IPS-18a (cell line): ENCODE results near the gene SERPINA10.
"Not testable (repeated sequence)": the region's sequence is repeated elsewhere in the genome, so short reads cannot be mapped to it uniquely, and the experiment has no call there.

Experiments used
- H3K27ac ChIP-seq: one replicate; pipeline ENCODE4 v1.5.1; 2013; ENCODE audit warnings: low read length
- H3K27me3 ChIP-seq: one replicate; pipeline ENCODE4 v1.6.1; 2013; ENCODE audit warnings: mild to moderate bottlenecking, low read length; ENCODE audit not compliant: control insufficient read depth, insufficient read depth
- H3K36me3 ChIP-seq: one replicate; pipeline ENCODE4 v1.6.1; 2013; ENCODE audit warnings: low read depth, low read length; ENCODE audit not compliant: control insufficient read depth
- H3K4me1 ChIP-seq: one replicate; pipeline ENCODE4 v1.6.1; 2013; ENCODE audit warnings: low read depth, low read length; ENCODE audit not compliant: control insufficient read depth
- H3K4me3 ChIP-seq: one replicate; pipeline ENCODE4 v1.5.1; 2013; ENCODE audit warnings: low read length
- H3K9ac ChIP-seq: one replicate; pipeline ENCODE4 v1.6.1; 2013; ENCODE audit warnings: mild to moderate bottlenecking, low read length, moderate library complexity
- H3K9me3 ChIP-seq: one replicate; pipeline ENCODE4 v1.6.1; 2013; ENCODE audit warnings: low read depth, low read length; ENCODE audit not compliant: control insufficient read depth

The SERPINA10 gene

GRCh38 chr14:94310248-94310647 is 17.2 kb upstream of the SERPINA10 start:
- Histone ChIP-seq H3K4me1 (no peaks in the 10 kb centered on the region), H3K36me3 (no peaks in the 10 kb centered on the region), H3K9ac (no peak overlapping the region), H3K4me3 (no peak overlapping the region), H3K27me3 (no peaks in the 10 kb centered on the region), H3K9me3 (no peaks in the 10 kb centered on the region), H3K27ac (no peak overlapping the region)

- H3K4me1 ChIP-seq = no peaks in the 10 kb centered on the region
- no peaks in the 10 kb centered on the region for H3K36me3 ChIP-seq
- H3K4me3 ChIP-seq = no peak overlapping the region
- H3K9ac ChIP-seq = no peak overlapping the region
- H3K9me3 ChIP-seq = no peaks in the 10 kb centered on the region
- no peak overlapping the region for H3K27ac ChIP-seq
- H3K27me3 ChIP-seq = no peaks in the 10 kb centered on the region
Observed at GRCh38 chr14:94309721-94310120, 16.7 kb upstream of the SERPINA10 start.

GRCh38 chr14:94307410-94307992 is 14.4 kb upstream of the SERPINA10 start:
- no peaks in the 10 kb centered on the region for H3K27me3 ChIP-seq
- no peaks in the 10 kb centered on the region for H3K36me3 ChIP-seq
- no peaks in the 10 kb centered on the region for H3K4me1 ChIP-seq
- H3K9me3 ChIP-seq = no peaks in the 10 kb centered on the region
- H3K9ac ChIP-seq = no peak overlapping the region
- no peak overlapping the region for H3K27ac ChIP-seq
- H3K4me3 ChIP-seq = no peak overlapping the region

- Histone ChIP-seq H3K27ac (no peak overlapping the region), H3K4me1 (no peaks in the 10 kb centered on the region), H3K27me3 (no peaks in the 10 kb centered on the region), H3K4me3 (no peak overlapping the region), H3K36me3 (no peaks in the 10 kb centered on the region), H3K9ac (no peak overlapping the region), H3K9me3 (no peaks in the 10 kb centered on the region)
Observed at GRCh38 chr14:94306047-94306978, 13.2 kb upstream of the SERPINA10 start.

- Histone ChIP-seq H3K36me3 (no peaks in the 10 kb centered on the region), H3K4me3 (no peak overlapping the region), H3K27me3 (no peaks in the 10 kb centered on the region), H3K4me1 (no peaks in the 10 kb centered on the region), H3K27ac (no peak overlapping the region), H3K9ac (no peak overlapping the region), H3K9me3 (no peaks in the 10 kb centered on the region)
Observed at GRCh38 chr14:94305620-94306019, 12.6 kb upstream of the SERPINA10 start.

GRCh38 chr14:94304243-94304642 is 11.2 kb upstream of the SERPINA10 start:
- Histone ChIP-seq H3K27ac (no peak overlapping the region), H3K36me3 (no peaks in the 10 kb centered on the region), H3K4me3 (no peak overlapping the region), H3K9me3 (no peaks in the 10 kb centered on the region), H3K27me3 (no peaks in the 10 kb centered on the region), H3K9ac (no peak overlapping the region), H3K4me1 (no peaks in the 10 kb centered on the region)

GRCh38 chr14:94303111-94303510 is 10.0 kb upstream of the SERPINA10 start:
- H3K27me3 ChIP-seq = no peaks in the 10 kb centered on the region
- no peaks in the 10 kb centered on the region for H3K4me1 ChIP-seq
- H3K4me3 ChIP-seq = no peak overlapping the region
- no peak overlapping the region for H3K27ac ChIP-seq
- no peak overlapping the region for H3K9ac ChIP-seq
- H3K36me3 ChIP-seq = no peaks in the 10 kb centered on the region
- no peaks in the 10 kb centered on the region for H3K9me3 ChIP-seq

- Histone ChIP-seq H3K36me3 (no peaks in the 10 kb centered on the region), H3K27ac (no peak overlapping the region), H3K9ac (no peak overlapping the region), H3K4me3 (no peak overlapping the region), H3K27me3 (no peaks in the 10 kb centered on the region), H3K9me3 (no peaks in the 10 kb centered on the region), H3K4me1 (no peaks in the 10 kb centered on the region)
Observed at GRCh38 chr14:94298130-94298529, 5.1 kb upstream of the SERPINA10 start.

- H3K4me3 ChIP-seq, H3K27ac ChIP-seq, H3K9me3 ChIP-seq, H3K4me1 ChIP-seq, H3K27me3 ChIP-seq, H3K36me3 ChIP-seq, H3K9ac ChIP-seq: not testable (repeated sequence)
Observed at GRCh38 chr14:94296181-94296545, 3.1 kb upstream of the SERPINA10 start.

- Histone ChIP-seq H3K9me3 (no peaks in the 10 kb centered on the region), H3K27ac (no peak overlapping the region), H3K9ac (no peak overlapping the region), H3K4me3 (no peak overlapping the region), H3K36me3 (no peaks in the 10 kb centered on the region), H3K4me1 (no peaks in the 10 kb centered on the region), H3K27me3 (no peaks in the 10 kb centered on the region)
Observed at GRCh38 chr14:94295360-94296180, 2.5 kb upstream of the SERPINA10 start.

GRCh38 chr14:94293578-94293924 is 483 bp upstream of the SERPINA10 start:
- Histone ChIP-seq H3K9ac (no peak overlapping the region), H3K9me3 (no peaks in the 10 kb centered on the region), H3K27ac (no peak overlapping the region), H3K36me3 (no peaks in the 10 kb centered on the region), H3K27me3 (no peaks in the 10 kb centered on the region), H3K4me1 (no peaks in the 10 kb centered on the region), H3K4me3 (no peak overlapping the region)
